OCI-LY7 (cell line): Measurements from ENCODE around the gene BLTP2. TPM values are rescaled to one million over a fixed set of nuclear protein-coding genes. Genes with fewer than 3 reads are reported as not detected.
A peak's percentile ranks its signal among the peaks of the same experiment; 100 is the strongest.

ENCODE experiments used
- BruUV-seq: library from RNA; stranded (reverse); fragments of 400-500 nt; replicated peaks from 2 replicates; lab custom pipeline; 2021; lab: Mats Ljungman, UMichigan
- CTCF ChIA-PET: fragments of 300-600 bp; sonication (Branson Sonifier 250); formaldehyde crosslinking; loops from one replicate; lab custom pipeline; 2022; ENCODE audit warnings: antibody characterized with exemption; ENCODE audit not compliant: unreplicated experiment; lab: Charles Lee
- POLR2A ChIA-PET: fragments of 300-600 bp; sonication (Branson Sonifier 250); formaldehyde crosslinking; loops from one replicate; lab custom pipeline; 2022; ENCODE audit warnings: antibody characterized with exemption; lab: Charles Lee
- DNase-seq: peaks from one replicate; pipeline ENCODE4 v3.0.0-alpha.2; 2015; ENCODE audit warnings: low spot score
- H2AFZ ChIP-seq: fragments of 200-600 bp; sonication (generic), shearing (Covaris generic); 2 replicates; pipeline ENCODE4 v1.6.1; 2014; ENCODE audit warnings: mild to moderate bottlenecking, antibody characterized with exemption, low read length, moderate library complexity
- H3K27ac ChIP-seq: fragments of 200-600 bp; sonication (generic); 2 replicates; pipeline ENCODE4 v1.5.1; 2014; ENCODE audit warnings: mixed run types, low read depth, mild to moderate bottlenecking, moderate library complexity, low read length, inconsistent platforms; ENCODE audit not compliant: poor library complexity, severe bottlenecking
- H3K36me3 ChIP-seq: fragments of 200-600 bp; sonication (generic); 2 replicates; pipeline ENCODE4 v1.6.1; 2014; ENCODE audit warnings: mild to moderate bottlenecking, antibody characterized with exemption, low read length, moderate library complexity, mixed read lengths; ENCODE audit not compliant: insufficient read depth
- H3K4me1 ChIP-seq: fragments of 200-600 bp; sonication (generic); 2 replicates; pipeline ENCODE4 v1.5.1; 2014; ENCODE audit warnings: mild to moderate bottlenecking, low read length; ENCODE audit not compliant: insufficient read depth, poor library complexity, severe bottlenecking
- H3K4me2 ChIP-seq: fragments of 200-600 bp; sonication (generic); 2 replicates; pipeline ENCODE4 v1.6.1; 2014; ENCODE audit warnings: mild to moderate bottlenecking, low read length
- H3K4me3 ChIP-seq: fragments of 200-600 bp; sonication (generic); 2 replicates; pipeline ENCODE4 v1.5.1; 2014; ENCODE audit warnings: mild to moderate bottlenecking, low read depth, low read length; ENCODE audit not compliant: poor library complexity, severe bottlenecking
- H3K79me2 ChIP-seq: fragments of 200-600 bp; sonication (generic); 2 replicates; pipeline ENCODE4 v1.6.1; 2016; ENCODE audit warnings: low read depth, mild to moderate bottlenecking, low read length, moderate library complexity, mixed read lengths; ENCODE audit not compliant: insufficient read depth
- H3K9me2 ChIP-seq: fragments of 200-600 bp; sonication (generic); 2 replicates; pipeline ENCODE4 v1.6.1; 2016; ENCODE audit warnings: mild to moderate bottlenecking, low read length, mixed read lengths; ENCODE audit not compliant: insufficient read depth
- H3K9me3 ChIP-seq: fragments of 200-600 bp; sonication (generic); 2 replicates; pipeline ENCODE4 v1.6.1; 2014; ENCODE audit warnings: mild to moderate bottlenecking, mixed run types, low read length, mixed read lengths
- H4K20me1 ChIP-seq: fragments of 200-600 bp; sonication (generic); 2 replicates; pipeline ENCODE4 v1.6.1; 2014; ENCODE audit warnings: mild to moderate bottlenecking, antibody characterized with exemption, low read length, moderate library complexity, mixed read lengths; ENCODE audit not compliant: insufficient read depth
- EZH2phosphoT487 ChIP-seq: fragments of 200-600 bp; sonication (generic); IDR thresholded peaks from 2 replicates; pipeline ENCODE4 v1.6.1; 2018; ENCODE audit warnings: low read depth, borderline replicate concordance, mild to moderate bottlenecking, mixed run types, antibody characterized with exemption, low read length, moderate library complexity, mixed read lengths
- intact Hi-C: fragments of 100-400 bp; cut with micrococcal nuclease; formaldehyde crosslinking; loops from one replicate; pipeline ENCODE4 v1.10.0; 2022; ENCODE audit not compliant: unreplicated experiment
- total RNA-seq, 2 experiments: library from RNA; depleted of rRNA in 1 of 2; stranded (reverse); fragments of >200 nt in 1 of 2; shearing (Covaris generic) in 1 of 2; gene quantifications; 2 replicates each; pipeline ENCODE4 v1.2.3, GENCODE V29; 2014 to 2022
- TF ChIP-seq, protein P1 (sequence below): fragments of 200-600 bp; sonication (generic); conservative IDR thresholded peaks from 2 replicates; pipeline ENCODE4 v1.5.1; 2014; ENCODE audit warnings: mild to moderate bottlenecking, antibody characterized with exemption, low read length, moderate library complexity, mixed read lengths

BLTP2 gene
- total RNA-seq, 2 experiments from 2014 or later = 147 to 185 TPM

DNA sequence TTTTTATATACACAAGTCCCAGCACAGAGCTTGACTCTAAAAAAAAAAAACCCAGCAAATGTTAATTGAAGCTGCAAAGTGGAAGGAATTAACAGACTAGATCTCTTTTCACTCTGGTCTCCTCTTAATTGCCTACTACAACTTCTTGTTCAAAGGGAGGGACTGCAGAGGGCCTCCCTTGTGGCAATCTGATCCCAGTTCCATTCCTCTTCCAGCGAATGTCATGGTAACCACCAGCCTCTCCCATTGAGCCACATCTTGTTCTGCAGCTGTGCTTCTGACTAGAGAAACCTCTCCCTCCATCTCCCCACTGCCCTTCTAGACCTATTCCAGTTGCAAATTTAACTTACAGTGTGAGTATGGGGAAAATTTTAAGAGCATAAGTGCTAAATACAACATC lies 22.9 kb upstream of the BLTP2 start:
- intact Hi-C loops = no loop called here
- H3K27ac ChIP-seq = no peak overlapping the region
- H3K36me3 ChIP-seq = peaks cover 69% of the 10 kb centered on the region
- H3K4me1 ChIP-seq = peaks cover 11% of the 10 kb centered on the region
- H4K20me1 ChIP-seq = peaks cover 3% of the 10 kb centered on the region; the same call in 1 of the 2 replicates
- DNase-seq = no peak
- H3K4me2 ChIP-seq = no peak overlapping the region
- no peak overlapping the region for H2AFZ ChIP-seq
- H3K9me3 ChIP-seq = no peaks in the 10 kb centered on the region
- H3K4me3 ChIP-seq = no peak overlapping the region
- TF ChIP-seq, protein P1, sequence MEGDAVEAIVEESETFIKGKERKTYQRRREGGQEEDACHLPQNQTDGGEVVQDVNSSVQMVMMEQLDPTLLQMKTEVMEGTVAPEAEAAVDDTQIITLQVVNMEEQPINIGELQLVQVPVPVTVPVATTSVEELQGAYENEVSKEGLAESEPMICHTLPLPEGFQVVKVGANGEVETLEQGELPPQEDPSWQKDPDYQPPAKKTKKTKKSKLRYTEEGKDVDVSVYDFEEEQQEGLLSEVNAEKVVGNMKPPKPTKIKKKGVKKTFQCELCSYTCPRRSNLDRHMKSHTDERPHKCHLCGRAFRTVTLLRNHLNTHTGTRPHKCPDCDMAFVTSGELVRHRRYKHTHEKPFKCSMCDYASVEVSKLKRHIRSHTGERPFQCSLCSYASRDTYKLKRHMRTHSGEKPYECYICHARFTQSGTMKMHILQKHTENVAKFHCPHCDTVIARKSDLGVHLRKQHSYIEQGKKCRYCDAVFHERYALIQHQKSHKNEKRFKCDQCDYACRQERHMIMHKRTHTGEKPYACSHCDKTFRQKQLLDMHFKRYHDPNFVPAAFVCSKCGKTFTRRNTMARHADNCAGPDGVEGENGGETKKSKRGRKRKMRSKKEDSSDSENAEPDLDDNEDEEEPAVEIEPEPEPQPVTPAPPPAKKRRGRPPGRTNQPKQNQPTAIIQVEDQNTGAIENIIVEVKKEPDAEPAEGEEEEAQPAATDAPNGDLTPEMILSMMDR = no peak
- TF ChIP-seq EZH2phosphoT487 = no peak
- peaks cover 43% of the 10 kb centered on the region for H3K79me2 ChIP-seq
- no peaks in the 10 kb centered on the region for H3K9me2 ChIP-seq
- POLR2A ChIA-PET = interaction anchor here (0.7 kb wide), 1 partner anchor 46 kb away, joined by 3 read pairs; no protein-coding TSS in a partner anchor
- no TSS peak for BruUV-seq
- CTCF ChIA-PET = no interaction called here

GRCh38 chr17:28665994-28666393 lies 21.0 kb upstream of the BLTP2 start:
- TF ChIP-seq, protein P1 = no peak
- TF ChIP-seq EZH2phosphoT487 = no peak
- POLR2A ChIA-PET = no interaction called here
- Histone ChIP-seq H3K36me3 (peaks cover 50% of the 10 kb centered on the region), H4K20me1 (peaks cover 3% of the 10 kb centered on the region), H3K79me2 (peaks cover 58% of the 10 kb centered on the region), H3K4me1 (peaks cover 15% of the 10 kb centered on the region), H2AFZ (no peak overlapping the region), H3K9me2 (no peaks in the 10 kb centered on the region), H3K4me3 (no peak overlapping the region), H3K9me3 (no peaks in the 10 kb centered on the region), H3K27ac (no peak overlapping the region), H3K4me2 (no peak overlapping the region)
- CTCF ChIA-PET = no interaction called here
- intact Hi-C loops = no loop called here
- no peak for DNase-seq
- no TSS peak for BruUV-seq

DNA sequence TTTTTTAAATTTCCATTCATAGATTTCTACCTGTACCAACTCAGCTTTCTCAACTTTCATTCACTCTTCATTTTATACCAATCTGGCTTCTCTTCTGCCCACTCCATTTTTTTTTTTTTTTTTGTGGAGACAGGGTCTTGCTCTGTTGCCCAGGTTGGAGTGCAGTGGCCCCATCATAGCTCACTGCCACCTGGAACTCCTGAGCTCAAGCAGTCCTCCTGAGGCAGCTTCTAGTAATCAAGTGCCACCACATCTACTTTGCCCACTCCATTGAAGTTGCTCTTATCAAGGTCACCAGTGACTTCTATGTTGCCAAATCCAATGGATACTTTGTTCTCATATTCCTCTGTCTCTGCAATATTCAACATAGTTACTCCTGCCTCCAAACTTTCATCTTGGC lies 18.8 kb upstream of the BLTP2 start:
- H3K9me2 ChIP-seq = no peaks in the 10 kb centered on the region
- H3K79me2 ChIP-seq = peaks cover 69% of the 10 kb centered on the region
- DNase-seq = no peak
- no TSS peak for BruUV-seq
- CTCF ChIA-PET = interaction anchor here (0.5 kb wide), 1 partner anchor 9 kb away, joined by 3 read pairs; no protein-coding TSS in a partner anchor
- no peaks in the 10 kb centered on the region; the same call in 1 of the 2 replicates for H3K9me3 ChIP-seq
- no peak for TF ChIP-seq EZH2phosphoT487
- TF ChIP-seq, protein P1 = no peak
- peaks cover 22% of the 10 kb centered on the region for H3K4me1 ChIP-seq
- no peak overlapping the region for H3K27ac ChIP-seq
- H3K36me3 ChIP-seq = peaks cover 53% of the 10 kb centered on the region
- intact Hi-C loops = no loop called here
- H2AFZ ChIP-seq = no peak overlapping the region
- peak overlapping the region; percentile 95 for H3K4me3 ChIP-seq
- H3K4me2 ChIP-seq = peak overlapping the region; percentile 84
- POLR2A ChIA-PET = no interaction called here
- H4K20me1 ChIP-seq = peaks cover 3% of the 10 kb centered on the region; the same call in 1 of the 2 replicates
